ENCODE data around the gene FHIP2A.

FHIP2A gene

DNA sequence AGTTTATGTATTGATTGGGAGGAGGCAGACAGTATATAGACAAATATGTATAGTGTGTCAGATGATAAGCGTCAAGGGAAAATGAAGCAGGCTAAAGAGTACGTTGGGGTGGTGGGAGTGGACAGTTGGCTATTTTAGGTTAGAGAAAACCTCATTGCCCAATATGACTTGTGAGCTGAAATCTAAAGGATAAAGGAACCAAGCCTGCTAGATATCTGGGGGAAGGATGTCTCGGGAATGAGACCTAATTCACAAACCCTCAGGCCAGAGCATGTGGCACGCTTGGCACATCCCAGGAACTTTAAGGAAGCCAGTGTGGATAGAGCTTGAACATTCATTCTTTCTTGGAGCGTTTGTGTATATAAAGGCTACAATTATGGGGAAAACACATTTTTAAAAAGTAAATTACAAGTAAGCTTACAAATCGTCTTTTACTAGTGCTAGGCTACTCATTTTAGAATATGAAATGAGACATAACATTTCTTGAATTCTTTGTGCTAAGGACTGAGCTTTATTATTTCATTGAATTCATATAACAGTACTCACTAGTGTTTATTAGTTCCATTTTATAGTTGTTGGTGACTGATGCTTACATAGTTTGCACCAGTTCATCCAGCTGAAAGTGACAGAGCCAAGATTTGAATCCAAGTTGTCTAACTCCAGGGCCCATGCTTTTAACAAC, 9.7 kb downstream of the FHIP2A start:
- no peak for TF ChIP-seq FOXM1 (IDR thresholded peaks at IDR 0.05; ENCODE audit: borderline replicate concordance, low read depth)
- TF ChIP-seq, protein P1, sequence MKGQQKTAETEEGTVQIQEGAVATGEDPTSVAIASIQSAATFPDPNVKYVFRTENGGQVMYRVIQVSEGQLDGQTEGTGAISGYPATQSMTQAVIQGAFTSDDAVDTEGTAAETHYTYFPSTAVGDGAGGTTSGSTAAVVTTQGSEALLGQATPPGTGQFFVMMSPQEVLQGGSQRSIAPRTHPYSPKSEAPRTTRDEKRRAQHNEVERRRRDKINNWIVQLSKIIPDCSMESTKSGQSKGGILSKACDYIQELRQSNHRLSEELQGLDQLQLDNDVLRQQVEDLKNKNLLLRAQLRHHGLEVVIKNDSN (IDR thresholded peaks at IDR 0.05) = no peak
- no peak for TF ChIP-seq YY1 (IDR thresholded peaks at IDR 0.05; ENCODE audit: low read depth)
- no peak for TF ChIP-seq EGR1 (IDR thresholded peaks at IDR 0.05)
- no peak for TF ChIP-seq ZBTB7A (IDR thresholded peaks at IDR 0.05; ENCODE audit: low read depth)
- TF ChIP-seq TCF12 (IDR thresholded peaks at IDR 0.05; ENCODE audit: low read depth) = no peak
- TF ChIP-seq CEBPB (IDR thresholded peaks at IDR 0.05) = no peak
- TF ChIP-seq, protein P2, sequence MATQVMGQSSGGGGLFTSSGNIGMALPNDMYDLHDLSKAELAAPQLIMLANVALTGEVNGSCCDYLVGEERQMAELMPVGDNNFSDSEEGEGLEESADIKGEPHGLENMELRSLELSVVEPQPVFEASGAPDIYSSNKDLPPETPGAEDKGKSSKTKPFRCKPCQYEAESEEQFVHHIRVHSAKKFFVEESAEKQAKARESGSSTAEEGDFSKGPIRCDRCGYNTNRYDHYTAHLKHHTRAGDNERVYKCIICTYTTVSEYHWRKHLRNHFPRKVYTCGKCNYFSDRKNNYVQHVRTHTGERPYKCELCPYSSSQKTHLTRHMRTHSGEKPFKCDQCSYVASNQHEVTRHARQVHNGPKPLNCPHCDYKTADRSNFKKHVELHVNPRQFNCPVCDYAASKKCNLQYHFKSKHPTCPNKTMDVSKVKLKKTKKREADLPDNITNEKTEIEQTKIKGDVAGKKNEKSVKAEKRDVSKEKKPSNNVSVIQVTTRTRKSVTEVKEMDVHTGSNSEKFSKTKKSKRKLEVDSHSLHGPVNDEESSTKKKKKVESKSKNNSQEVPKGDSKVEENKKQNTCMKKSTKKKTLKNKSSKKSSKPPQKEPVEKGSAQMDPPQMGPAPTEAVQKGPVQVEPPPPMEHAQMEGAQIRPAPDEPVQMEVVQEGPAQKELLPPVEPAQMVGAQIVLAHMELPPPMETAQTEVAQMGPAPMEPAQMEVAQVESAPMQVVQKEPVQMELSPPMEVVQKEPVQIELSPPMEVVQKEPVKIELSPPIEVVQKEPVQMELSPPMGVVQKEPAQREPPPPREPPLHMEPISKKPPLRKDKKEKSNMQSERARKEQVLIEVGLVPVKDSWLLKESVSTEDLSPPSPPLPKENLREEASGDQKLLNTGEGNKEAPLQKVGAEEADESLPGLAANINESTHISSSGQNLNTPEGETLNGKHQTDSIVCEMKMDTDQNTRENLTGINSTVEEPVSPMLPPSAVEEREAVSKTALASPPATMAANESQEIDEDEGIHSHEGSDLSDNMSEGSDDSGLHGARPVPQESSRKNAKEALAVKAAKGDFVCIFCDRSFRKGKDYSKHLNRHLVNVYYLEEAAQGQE (IDR thresholded peaks at IDR 0.05; ENCODE audit: low read depth) = no peak
- TF ChIP-seq EP300 (IDR thresholded peaks at IDR 0.05; ENCODE audit: borderline replicate concordance) = no peak
- no peak for TF ChIP-seq NFIC (IDR thresholded peaks at IDR 0.05)
- no peak for TF ChIP-seq RAD21 (IDR thresholded peaks at IDR 0.05; ENCODE audit: low read depth)
- TF ChIP-seq, protein P3, sequence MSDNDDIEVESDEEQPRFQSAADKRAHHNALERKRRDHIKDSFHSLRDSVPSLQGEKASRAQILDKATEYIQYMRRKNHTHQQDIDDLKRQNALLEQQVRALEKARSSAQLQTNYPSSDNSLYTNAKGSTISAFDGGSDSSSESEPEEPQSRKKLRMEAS (IDR thresholded peaks at IDR 0.05) = no peak
- no peak for TF ChIP-seq CREB1 (IDR thresholded peaks at IDR 0.05; ENCODE audit: low read depth)
- no peak for TF ChIP-seq TEAD4 (IDR thresholded peaks at IDR 0.05)
- no peak for TF ChIP-seq TAF1 (IDR thresholded peaks at IDR 0.05; ENCODE audit: low read depth)

DNA sequence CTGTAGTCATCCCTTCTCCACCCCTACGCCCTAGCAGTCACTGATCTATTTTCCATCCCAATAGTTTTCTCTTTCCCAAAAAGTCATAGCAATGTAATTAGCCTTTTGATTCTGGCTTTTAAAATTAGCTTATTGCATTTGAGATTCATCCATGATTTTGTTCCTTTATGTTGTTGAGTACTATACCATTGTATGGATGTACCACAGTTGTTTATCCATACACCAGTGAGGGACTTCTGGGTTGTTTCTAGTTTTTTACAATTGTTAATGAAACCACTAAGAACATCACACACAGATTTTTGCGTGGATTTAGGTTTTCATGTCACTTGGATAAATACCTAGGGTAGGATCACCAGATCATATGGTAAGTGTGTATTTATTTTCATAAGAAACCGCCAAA, 16.1 kb downstream of the FHIP2A start:
- TF ChIP-seq RAD21 (IDR thresholded peaks at IDR 0.05; ENCODE audit: low read depth) (no peak), FOXM1 (IDR thresholded peaks at IDR 0.05; ENCODE audit: borderline replicate concordance, low read depth) (no peak), NFIC (IDR thresholded peaks at IDR 0.05) (no peak), CEBPB (IDR thresholded peaks at IDR 0.05) (no peak), ZBTB7A (IDR thresholded peaks at IDR 0.05; ENCODE audit: low read depth) (no peak), CREB1 (IDR thresholded peaks at IDR 0.05; ENCODE audit: low read depth) (no peak), YY1 (IDR thresholded peaks at IDR 0.05; ENCODE audit: low read depth) (no peak), EP300 (IDR thresholded peaks at IDR 0.05; ENCODE audit: borderline replicate concordance) (no peak), TEAD4 (IDR thresholded peaks at IDR 0.05) (no peak), EGR1 (IDR thresholded peaks at IDR 0.05) (no peak)
- TF ChIP-seq, protein P2 (IDR thresholded peaks at IDR 0.05; ENCODE audit: low read depth) = no peak
- TF ChIP-seq, protein P1 (IDR thresholded peaks at IDR 0.05) = no peak
- TF ChIP-seq, protein P3 (IDR thresholded peaks at IDR 0.05) = no peak

DNA sequence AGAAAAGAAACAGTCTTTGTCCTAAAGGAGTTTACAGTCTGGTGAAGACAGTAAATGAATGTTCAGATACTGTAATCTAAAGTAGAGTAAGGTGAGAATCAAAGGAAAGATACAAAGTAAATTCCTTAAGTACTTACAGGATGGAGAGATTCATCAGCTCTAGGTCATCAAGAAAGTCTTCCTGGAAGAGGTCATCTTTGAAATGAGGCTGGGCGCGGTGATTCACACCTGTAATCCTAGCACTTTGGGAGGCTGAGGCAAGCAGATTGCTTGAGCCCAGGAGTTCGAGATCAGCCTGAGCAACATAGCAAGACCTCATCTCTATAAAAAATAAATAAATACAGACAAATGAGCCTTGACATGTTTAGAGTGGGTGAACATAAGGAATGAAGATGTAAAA, 18.3 kb downstream of the FHIP2A start:
- TF ChIP-seq TAF1 (IDR thresholded peaks at IDR 0.05; ENCODE audit: low read depth) (no peak), EGR1 (IDR thresholded peaks at IDR 0.05) (no peak), TEAD4 (IDR thresholded peaks at IDR 0.05) (no peak), FOXM1 (IDR thresholded peaks at IDR 0.05; ENCODE audit: borderline replicate concordance, low read depth) (no peak), CREB1 (IDR thresholded peaks at IDR 0.05; ENCODE audit: low read depth) (no peak), EP300 (IDR thresholded peaks at IDR 0.05; ENCODE audit: borderline replicate concordance) (no peak), TCF12 (IDR thresholded peaks at IDR 0.05; ENCODE audit: low read depth) (no peak), YY1 (IDR thresholded peaks at IDR 0.05; ENCODE audit: low read depth) (no peak)
- TF ChIP-seq, protein P1 (IDR thresholded peaks at IDR 0.05) = no peak

DNA sequence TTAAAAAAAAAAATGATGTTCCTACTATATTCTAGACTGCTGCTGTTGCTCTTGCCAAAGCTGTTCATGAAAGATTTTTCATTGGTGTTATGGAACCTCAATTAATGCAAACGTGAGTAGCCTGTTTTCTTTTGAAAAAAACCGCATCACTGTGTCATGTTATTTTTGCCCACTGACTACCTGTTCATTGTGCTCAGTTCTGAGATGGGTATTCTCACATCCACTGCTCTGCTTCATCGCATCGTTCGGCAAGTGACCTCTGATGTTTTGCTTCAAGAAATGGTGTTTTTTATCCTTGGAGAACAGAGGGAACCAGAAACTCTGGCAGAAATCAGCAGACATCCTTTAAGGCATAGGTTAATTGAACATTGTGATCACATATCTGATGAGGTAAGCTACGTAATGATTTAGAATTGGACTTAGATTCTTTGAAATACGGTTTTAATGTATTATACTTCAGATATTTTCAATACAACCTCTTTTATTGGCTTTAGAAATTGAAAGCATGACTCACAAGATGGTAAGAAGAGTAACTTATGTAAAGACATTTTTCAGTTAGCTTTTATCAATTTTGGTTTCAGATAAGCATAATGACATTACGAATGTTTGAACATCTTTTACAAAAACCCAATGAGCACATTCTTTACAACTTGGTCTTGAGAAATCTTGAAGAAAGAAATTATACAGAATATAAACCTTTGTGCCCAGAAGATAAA, 24.6 kb downstream of the FHIP2A start:
- TF ChIP-seq TAF1 (IDR thresholded peaks at IDR 0.05; ENCODE audit: low read depth) = no peak
- TF ChIP-seq, protein P2 (IDR thresholded peaks at IDR 0.05; ENCODE audit: low read depth) = no peak

Measured in Ishikawa (cell line).